ENCODE measurements around the gene SPPL2B. TPM values are rescaled to one million over a fixed set of nuclear protein-coding genes. Genes with fewer than 3 reads are reported as not detected.

Gene SPPL2B
- polyA plus RNA-seq, 1 of the 3 experiments (the other 2 are of a cell fraction): 58.1 TPM

- no peak for DNase-seq
- WGBS (ENCODE audit: low lambda C conversion rate): 68% methylated on average over 8 of the region's 13 CpGs
- ChIA-PET POLR2A (interaction anchor here (1.6 kb wide), 1 partner anchor 17 kb away, joined by 3 read pairs; no protein-coding TSS in a partner anchor), CTCF (interaction anchor here (0.6 to 3.2 kb wide), 7 partner anchors 10 to 423 kb away, joined by 3 to 33 read pairs (median 3); partner anchors contain the start of genes PLEKHJ1 and TIMM13)
- peaks cover 0 to 4% of the 10 kb centered on the region in 2 experiments; a peak in 1 of 4 replicates for H3K4me1 ChIP-seq (ENCODE audit: control insufficient read depth in 1 of 2, insufficient read depth in 2 of 2, low read depth in 1 of 2, low read length in 1 of 2)
- H3K9me2 ChIP-seq: no peaks in the 10 kb centered on the region
- H3K79me2 ChIP-seq (ENCODE audit: insufficient read depth): no peaks in the 10 kb centered on the region
- H3K4me3 ChIP-seq (ENCODE audit: low read depth in 2 of 2, low read length in 1 of 2): no peak overlapping the region
- no peaks in the 10 kb centered on the region for H3K9me3 ChIP-seq
- H2AFZ ChIP-seq (ENCODE audit: low read depth): no peak overlapping the region
- H3K27ac ChIP-seq (ENCODE audit: low read depth in 2 of 2, low read length in 1 of 2): no peak overlapping the region
- peaks cover 37% of the 10 kb centered on the region for H3K27me3 ChIP-seq (ENCODE audit: insufficient read depth)
- H3K9ac ChIP-seq: no peak overlapping the region
- peaks cover 10% of the 10 kb centered on the region; the same call in 1 of the 2 replicates for H4K20me1 ChIP-seq (ENCODE audit: insufficient read depth)
- H3K36me3 ChIP-seq (replicated peaks in 1 of 2; ENCODE audit: control insufficient read depth in 1 of 2, insufficient read depth in 2 of 2, low read length in 1 of 2): no peaks in the 10 kb centered on the region
- TF ChIP-seq GABPA (IDR thresholded peaks at IDR 0.05; ENCODE audit: low read depth) (no peak), FOXJ3 (CRISPR knock-in tag; IDR thresholded peaks at IDR 0.05) (no peak), RXRA (IDR thresholded peaks at IDR 0.05; ENCODE audit: borderline replicate concordance, low read depth) (no peak), RFX5 (IDR thresholded peaks at IDR 0.05; ENCODE audit: low read length) (no peak), SIN3A (IDR thresholded peaks at IDR 0.05; ENCODE audit: borderline replicate concordance, low read depth, low read length) (no peak), TEAD4 (IDR thresholded peaks at IDR 0.05; ENCODE audit: borderline replicate concordance, insufficient read depth) (no peak), MEF2A (IDR thresholded peaks at IDR 0.05; ENCODE audit: borderline replicate concordance, low read depth) (no peak), FOXM1 (IDR thresholded peaks at IDR 0.05; ENCODE audit: low read depth) (no peak), YY1 (IDR thresholded peaks at IDR 0.05; ENCODE audit: low read depth) (no peak), CTCF (IDR thresholded peaks at IDR 0.05) (no peak), EP300 (IDR thresholded peaks at IDR 0.05; ENCODE audit: borderline replicate concordance in 1 of 2, low read depth in 1 of 2, low read length in 1 of 2) (no peak), REST (IDR thresholded peaks at IDR 0.05; ENCODE audit: low read depth, low read length) (no peak)
- TF ChIP-seq, protein P1, sequence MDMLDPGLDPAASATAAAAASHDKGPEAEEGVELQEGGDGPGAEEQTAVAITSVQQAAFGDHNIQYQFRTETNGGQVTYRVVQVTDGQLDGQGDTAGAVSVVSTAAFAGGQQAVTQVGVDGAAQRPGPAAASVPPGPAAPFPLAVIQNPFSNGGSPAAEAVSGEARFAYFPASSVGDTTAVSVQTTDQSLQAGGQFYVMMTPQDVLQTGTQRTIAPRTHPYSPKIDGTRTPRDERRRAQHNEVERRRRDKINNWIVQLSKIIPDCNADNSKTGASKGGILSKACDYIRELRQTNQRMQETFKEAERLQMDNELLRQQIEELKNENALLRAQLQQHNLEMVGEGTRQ (IDR thresholded peaks at IDR 0.05; ENCODE audit: borderline replicate concordance, low read depth, low read length): no peak
- peaks cover 10% of the 10 kb centered on the region for H3F3A ChIP-seq (replicated peaks; ENCODE audit: insufficient read depth)
- H3K4me2 ChIP-seq: no peak overlapping the region
Observed at GRCh38 chr19:2287585-2288337, 40.7 kb upstream of the SPPL2B start.
